CD4-positive, alpha-beta T cell (primary cell): Measurements from ENCODE around the gene EFCAB8. TPM values are rescaled to one million over a fixed set of nuclear protein-coding genes. Genes with fewer than 3 reads are reported as not detected.

Experiments used
- ATAC-seq: fragments of 200-7000 bp; cut with Tn5 transposase; one replicate; pipeline ENCODE4 v1.10.0; 2022; ENCODE audit warnings: mild to moderate bottlenecking; ENCODE audit not compliant: poor library complexity
- CTCF ChIA-PET: fragments of 350-600 bp; sonication (Branson Sonifier 250); formaldehyde crosslinking; loops from one replicate; lab custom pipeline; 2021; ENCODE audit warnings: antibody characterized with exemption, inconsistent platforms; lab: Charles Lee
- POLR2A ChIA-PET: fragments of 350-600 bp; sonication (Branson Sonifier 250); formaldehyde crosslinking; loops from one replicate; lab custom pipeline; 2021; ENCODE audit warnings: antibody characterized with exemption, inconsistent platforms; lab: Charles Lee
- DNase-seq, 14 experiments: peaks; one replicate each; pipeline ENCODE4 v3.0.0-alpha.2; 2013 to 2020; ENCODE audit warnings: mixed read lengths in 2 of 14
- H3K27ac ChIP-seq, 2 donors: one replicate each; pipeline versions ENCODE4 v1.5.1 to v1.7.0; 2013; ENCODE audit warnings: low read length in 2 of 2, low read depth in 1 of 2, mild to moderate bottlenecking in 1 of 2
- H3K27me3 ChIP-seq, 2 experiments: 1 replicate in 1 of 2; 2 replicates in 1 of 2; pipeline versions ENCODE4 v1.6.1 to v1.7.0; 2013; ENCODE audit warnings: low read length in 2 of 2, control low read depth in 1 of 2, mild to moderate bottlenecking in 1 of 2, moderate library complexity in 1 of 2; ENCODE audit not compliant: insufficient read depth in 2 of 2, control insufficient read depth in 1 of 2
- H3K36me3 ChIP-seq: one replicate; pipeline ENCODE4 v1.6.1; 2013; ENCODE audit warnings: low read length, control low read depth; ENCODE audit not compliant: insufficient read depth
- H3K4me1 ChIP-seq: one replicate; pipeline ENCODE4 v1.6.1; 2013; ENCODE audit warnings: low read length, control low read depth; ENCODE audit not compliant: insufficient read depth
- H3K4me3 ChIP-seq: one replicate; pipeline ENCODE4 v1.5.1; 2013; ENCODE audit warnings: mild to moderate bottlenecking, low read length, moderate library complexity
- H3K9me3 ChIP-seq, 2 experiments: 1 replicate in 1 of 2; 2 replicates in 1 of 2; pipeline versions ENCODE4 v1.6.1 to v1.7.0; 2013; ENCODE audit warnings: low read length in 2 of 2, mild to moderate bottlenecking in 2 of 2, control low read depth in 1 of 2, moderate library complexity in 1 of 2; ENCODE audit not compliant: control insufficient read depth in 1 of 2, insufficient read depth in 1 of 2
- H3K27ac Mint-ChIP-seq: one replicate; pipeline ENCODE4 v1.8.0; 2020; ENCODE audit warnings: mixed read lengths
- H3K27me3 Mint-ChIP-seq: one replicate; pipeline ENCODE4 v1.8.0; 2021; ENCODE audit warnings: mixed read lengths
- H3K36me3 Mint-ChIP-seq: one replicate; pipeline ENCODE4 v1.8.0; 2021; ENCODE audit warnings: low read depth, mixed read lengths
- H3K4me1 Mint-ChIP-seq: one replicate; pipeline ENCODE4 v1.8.0; 2021; ENCODE audit warnings: low read depth, mixed read lengths
- H3K4me3 Mint-ChIP-seq: one replicate; pipeline ENCODE4 v1.8.0; 2020; ENCODE audit warnings: mild to moderate bottlenecking, mixed read lengths
- H3K9me3 Mint-ChIP-seq: one replicate; pipeline ENCODE4 v1.8.0; 2020; ENCODE audit warnings: mixed read lengths
- intact Hi-C, 2 experiments: fragments of 100-400 bp; cut with DNase I in 1 of 2; cut with micrococcal nuclease in 1 of 2; formaldehyde crosslinking; loops; one replicate each; pipeline versions ENCODE4 v1.15.1 to v1.9.0; 2023 to 2025; cut with DNase I, micrococcal nuclease
- total RNA-seq, 174 experiments: library from RNA in 2 of 174; stranded (reverse) in 2 of 174; gene quantifications; one replicate each; pipeline ENCODE4 v1.2.3 and lab custom pipeline; 2021 to 2026
- TF ChIP-seq, protein P1 (sequence below): fragments of 200-600 bp; IDR thresholded peaks from one replicate; pipeline ENCODE4 v1.8.0; 2022; ENCODE audit warnings: antibody characterized with exemption, mild to moderate bottlenecking

EFCAB8 gene
- total RNA-seq, 2 experiments from 2014 or later = 0.81 to 2.5 TPM

DNA sequence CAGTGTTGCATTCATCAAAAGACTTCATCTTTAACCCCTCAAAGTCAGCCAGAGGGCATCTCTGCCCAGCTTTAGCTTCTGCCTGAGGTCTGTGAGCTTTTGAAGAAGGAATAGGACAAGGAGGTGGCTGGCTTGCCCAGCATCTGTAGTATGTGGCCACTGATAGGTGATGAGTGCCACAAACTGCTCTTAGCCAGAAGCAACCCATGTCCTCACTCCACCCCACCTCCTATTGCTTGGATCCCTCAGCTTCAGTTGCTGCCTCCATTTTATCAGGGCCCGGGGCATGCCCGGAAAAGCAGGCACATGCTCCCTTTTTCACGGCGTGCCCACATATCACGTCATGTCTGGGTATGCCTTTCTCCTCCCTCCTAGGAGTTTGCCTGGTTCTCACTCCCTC lies 11.9 kb upstream of the EFCAB8 start:
- Histone ChIP-seq H3K4me3 (no peak overlapping the region), H3K36me3 (peaks cover 81% of the 10 kb centered on the region), H3K27ac (no peak overlapping the region), H3K27me3 (no peaks in the 10 kb centered on the region), H3K9me3 (no peaks in the 10 kb centered on the region), H3K4me1 (peaks cover 8% of the 10 kb centered on the region)
- H3K27ac Mint-ChIP-seq = peak overlapping the region; percentile 23
- H3K4me3 Mint-ChIP-seq = no peak overlapping the region
- ChIA-PET POLR2A (no interaction called here), CTCF (no interaction called here)
- H3K9me3 Mint-ChIP-seq = no peaks in the 10 kb centered on the region
- peaks cover 99% of the 10 kb centered on the region for H3K36me3 Mint-ChIP-seq
- DNase-seq = no peak
- peaks cover 55% of the 10 kb centered on the region for H3K4me1 Mint-ChIP-seq
- intact Hi-C loops = loop anchor here in 1 of 2 experiments (2.0 kb wide), 1 partner anchor 14 kb away; no protein-coding TSS in a partner anchor
- TF ChIP-seq, protein P1, sequence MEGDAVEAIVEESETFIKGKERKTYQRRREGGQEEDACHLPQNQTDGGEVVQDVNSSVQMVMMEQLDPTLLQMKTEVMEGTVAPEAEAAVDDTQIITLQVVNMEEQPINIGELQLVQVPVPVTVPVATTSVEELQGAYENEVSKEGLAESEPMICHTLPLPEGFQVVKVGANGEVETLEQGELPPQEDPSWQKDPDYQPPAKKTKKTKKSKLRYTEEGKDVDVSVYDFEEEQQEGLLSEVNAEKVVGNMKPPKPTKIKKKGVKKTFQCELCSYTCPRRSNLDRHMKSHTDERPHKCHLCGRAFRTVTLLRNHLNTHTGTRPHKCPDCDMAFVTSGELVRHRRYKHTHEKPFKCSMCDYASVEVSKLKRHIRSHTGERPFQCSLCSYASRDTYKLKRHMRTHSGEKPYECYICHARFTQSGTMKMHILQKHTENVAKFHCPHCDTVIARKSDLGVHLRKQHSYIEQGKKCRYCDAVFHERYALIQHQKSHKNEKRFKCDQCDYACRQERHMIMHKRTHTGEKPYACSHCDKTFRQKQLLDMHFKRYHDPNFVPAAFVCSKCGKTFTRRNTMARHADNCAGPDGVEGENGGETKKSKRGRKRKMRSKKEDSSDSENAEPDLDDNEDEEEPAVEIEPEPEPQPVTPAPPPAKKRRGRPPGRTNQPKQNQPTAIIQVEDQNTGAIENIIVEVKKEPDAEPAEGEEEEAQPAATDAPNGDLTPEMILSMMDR = no peak
- H3K27me3 Mint-ChIP-seq = no peaks in the 10 kb centered on the region
- no peak for ATAC-seq

DNA sequence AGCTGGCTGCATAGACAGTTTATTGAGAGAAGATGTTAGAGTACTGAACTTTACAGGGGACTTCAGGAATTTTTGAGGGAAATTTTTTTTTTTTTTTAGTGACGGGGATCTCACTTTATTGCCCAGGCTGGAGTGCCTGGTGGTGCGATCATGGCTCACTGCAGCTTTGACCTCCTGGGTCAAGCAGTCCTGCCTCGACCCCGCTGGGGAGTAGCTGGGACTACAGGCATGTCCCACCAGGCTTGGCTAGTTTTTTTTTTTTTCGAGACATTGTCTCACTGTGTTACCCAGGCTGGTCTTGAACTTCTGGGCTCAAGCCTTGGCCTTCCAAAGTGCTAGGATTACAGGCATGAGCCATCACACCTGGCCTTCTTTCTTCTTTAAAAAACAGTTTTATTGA lies 10.8 kb upstream of the EFCAB8 start:
- Mint-ChIP-seq H3K36me3 (peaks cover 99% of the 10 kb centered on the region), H3K4me3 (no peak overlapping the region), H3K9me3 (no peaks in the 10 kb centered on the region), H3K27ac (peak overlapping the region; percentile 23), H3K27me3 (no peaks in the 10 kb centered on the region), H3K4me1 (peaks cover 45% of the 10 kb centered on the region)
- ATAC-seq = no peak
- CTCF ChIA-PET = interaction anchor here (0.7 kb wide), 1 partner anchor 69 kb away, joined by 3 read pairs; no protein-coding TSS in a partner anchor
- H3K9me3 ChIP-seq = no peaks in the 10 kb centered on the region
- H3K36me3 ChIP-seq = peaks cover 82% of the 10 kb centered on the region
- H3K4me3 ChIP-seq = no peak overlapping the region
- H3K27ac ChIP-seq = no peak overlapping the region
- no peaks in the 10 kb centered on the region for H3K27me3 ChIP-seq
- TF ChIP-seq, protein P1 = no peak
- no peak for DNase-seq
- intact Hi-C loops = loop anchor here in 1 of 2 experiments (2.0 kb wide), 1 partner anchor 15 kb away; no protein-coding TSS in a partner anchor
- POLR2A ChIA-PET = no interaction called here
- peaks cover 4% of the 10 kb centered on the region for H3K4me1 ChIP-seq

DNA sequence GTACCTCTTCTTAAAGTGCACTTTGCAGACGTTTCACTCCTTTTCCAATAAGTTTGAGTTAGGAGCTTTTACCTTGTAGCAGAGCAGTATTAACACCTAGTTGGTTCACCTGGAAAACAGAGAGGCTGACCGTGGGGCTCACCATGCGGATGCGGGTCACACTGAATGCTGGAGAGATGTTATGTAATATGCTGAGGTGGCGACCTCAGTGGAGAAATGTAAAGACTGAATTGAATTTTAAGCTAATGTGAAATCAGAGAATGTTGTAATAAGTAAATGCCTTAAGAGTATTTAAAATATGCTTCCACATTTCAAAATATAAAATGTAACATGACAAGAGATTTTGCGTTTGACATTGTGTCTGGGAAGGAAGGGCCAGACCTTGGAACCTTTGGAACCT lies 9.9 kb upstream of the EFCAB8 start:
- H3K4me1 ChIP-seq = peaks cover 3% of the 10 kb centered on the region
- no peaks in the 10 kb centered on the region for H3K9me3 Mint-ChIP-seq
- ChIA-PET CTCF (no interaction called here), POLR2A (no interaction called here)
- H3K27me3 Mint-ChIP-seq = no peaks in the 10 kb centered on the region
- H3K27ac Mint-ChIP-seq = peak overlapping the region; percentile 42
- peaks cover 74% of the 10 kb centered on the region for H3K36me3 ChIP-seq
- no peak for ATAC-seq
- peaks cover 38% of the 10 kb centered on the region for H3K4me1 Mint-ChIP-seq
- no peak for DNase-seq
- no peak overlapping the region for H3K4me3 Mint-ChIP-seq
- H3K27me3 ChIP-seq = no peaks in the 10 kb centered on the region
- TF ChIP-seq, protein P1 = no peak
- no peak overlapping the region for H3K4me3 ChIP-seq
- H3K27ac ChIP-seq = no peak overlapping the region
- intact Hi-C loops = no loop called here
- peaks cover 95% of the 10 kb centered on the region for H3K36me3 Mint-ChIP-seq
- no peaks in the 10 kb centered on the region for H3K9me3 ChIP-seq
